Measurements from ENCODE around the gene AUNIP. TPM values are rescaled to one million over a fixed set of nuclear protein-coding genes. Genes with fewer than 3 reads are reported as not detected.

Gene AUNIP
- total RNA-seq, 1 experiment from 2014 or later = 11.0 TPM

DNA sequence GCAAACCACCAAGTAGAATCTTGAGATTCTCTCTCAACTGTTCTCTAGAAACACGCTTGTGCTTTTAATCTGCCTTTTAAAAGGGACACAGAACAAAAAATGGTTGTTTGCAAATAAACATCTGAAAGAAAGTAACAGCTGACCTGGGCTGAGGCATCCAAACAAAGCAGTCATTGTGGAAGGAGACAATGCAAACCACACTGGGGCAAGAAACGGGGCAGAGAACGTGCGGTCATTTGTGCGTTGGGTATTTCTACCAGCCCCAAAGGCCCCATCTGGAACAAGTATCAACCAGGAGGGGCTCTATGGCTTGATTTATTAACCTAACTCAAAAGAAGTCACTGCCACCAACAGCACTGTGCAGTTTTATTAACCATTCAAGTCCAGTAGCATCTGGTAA lies 41.0 kb upstream of the AUNIP start:
- Histone ChIP-seq H3K27me3 (ENCODE audit: insufficient read depth, low read depth) (no peaks in the 10 kb centered on the region), H3K9me2 (ENCODE audit: insufficient read depth) (no peaks in the 10 kb centered on the region), H3K36me3 (ENCODE audit: low read depth) (no peaks in the 10 kb centered on the region; the same call in 1 of the 2 replicates), H3K27ac (no peak overlapping the region), H3F3A (ENCODE audit: insufficient read depth, low read depth) (peaks cover 10% of the 10 kb centered on the region; the same call in 1 of the 2 replicates), H3K4me2 (no peak overlapping the region), H3K9me3 (ENCODE audit: insufficient read depth, low read depth) (no peaks in the 10 kb centered on the region), H3K79me2 (ENCODE audit: low read depth) (peaks cover 27% of the 10 kb centered on the region), H4K20me1 (ENCODE audit: insufficient read depth) (no peaks in the 10 kb centered on the region; the same call in 1 of the 2 replicates), H3K4me1 (replicated peaks; ENCODE audit: insufficient read depth) (peaks cover 15% of the 10 kb centered on the region), H3K4me3 (no peak overlapping the region), H2AFZ (no peak overlapping the region)
- POLR2A ChIA-PET (ENCODE audit: unreplicated experiment) = interaction anchor here (0.7 kb wide), 1 partner anchor 133 kb away, joined by 6 read pairs; no protein-coding TSS in a partner anchor
- no TSS peak for BruUV-seq (replicated peaks)
- no peak for TF ChIP-seq EZH2 (IDR thresholded peaks at IDR 0.05; ENCODE audit: low read depth)
- TF ChIP-seq, protein P1, sequence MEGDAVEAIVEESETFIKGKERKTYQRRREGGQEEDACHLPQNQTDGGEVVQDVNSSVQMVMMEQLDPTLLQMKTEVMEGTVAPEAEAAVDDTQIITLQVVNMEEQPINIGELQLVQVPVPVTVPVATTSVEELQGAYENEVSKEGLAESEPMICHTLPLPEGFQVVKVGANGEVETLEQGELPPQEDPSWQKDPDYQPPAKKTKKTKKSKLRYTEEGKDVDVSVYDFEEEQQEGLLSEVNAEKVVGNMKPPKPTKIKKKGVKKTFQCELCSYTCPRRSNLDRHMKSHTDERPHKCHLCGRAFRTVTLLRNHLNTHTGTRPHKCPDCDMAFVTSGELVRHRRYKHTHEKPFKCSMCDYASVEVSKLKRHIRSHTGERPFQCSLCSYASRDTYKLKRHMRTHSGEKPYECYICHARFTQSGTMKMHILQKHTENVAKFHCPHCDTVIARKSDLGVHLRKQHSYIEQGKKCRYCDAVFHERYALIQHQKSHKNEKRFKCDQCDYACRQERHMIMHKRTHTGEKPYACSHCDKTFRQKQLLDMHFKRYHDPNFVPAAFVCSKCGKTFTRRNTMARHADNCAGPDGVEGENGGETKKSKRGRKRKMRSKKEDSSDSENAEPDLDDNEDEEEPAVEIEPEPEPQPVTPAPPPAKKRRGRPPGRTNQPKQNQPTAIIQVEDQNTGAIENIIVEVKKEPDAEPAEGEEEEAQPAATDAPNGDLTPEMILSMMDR (conservative IDR thresholded peaks at IDR 0.05) = no peak
- CTCF ChIA-PET = interaction anchor here (0.6 kb wide), 1 partner anchor 55 kb away, joined by 3 read pairs; no protein-coding TSS in a partner anchor
- intact Hi-C loops (cut with micrococcal nuclease; ENCODE audit: unreplicated experiment) = no loop called here
- no peak for DNase-seq

DNA sequence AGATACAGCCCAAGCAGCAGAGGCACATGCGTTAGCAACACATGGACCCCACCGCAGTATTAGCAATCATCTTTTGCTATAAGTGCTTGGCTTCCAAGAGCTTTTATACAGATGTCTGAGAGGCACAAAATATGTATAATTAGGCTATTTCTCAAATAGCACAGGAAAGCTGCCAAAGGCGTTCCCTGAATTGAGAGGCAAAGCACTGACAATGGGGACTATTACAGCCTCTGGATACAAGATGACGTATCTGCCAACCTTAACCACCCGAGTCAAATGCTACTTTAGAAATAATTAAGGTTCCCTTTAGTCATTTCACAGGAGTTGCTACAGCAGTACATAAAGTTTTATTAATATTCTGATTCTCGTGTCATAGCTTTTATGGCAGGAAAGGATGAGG lies 40.5 kb upstream of the AUNIP start:
- Histone ChIP-seq H3K27ac (no peak overlapping the region), H3K4me2 (no peak overlapping the region), H4K20me1 (ENCODE audit: insufficient read depth) (no peaks in the 10 kb centered on the region; the same call in 1 of the 2 replicates), H3K79me2 (ENCODE audit: low read depth) (peaks cover 23% of the 10 kb centered on the region), H3F3A (ENCODE audit: insufficient read depth, low read depth) (peaks cover 5% of the 10 kb centered on the region; the same call in 1 of the 2 replicates), H3K4me1 (replicated peaks; ENCODE audit: insufficient read depth) (peaks cover 13% of the 10 kb centered on the region), H3K36me3 (ENCODE audit: low read depth) (no peaks in the 10 kb centered on the region; the same call in 1 of the 2 replicates), H3K9me3 (ENCODE audit: insufficient read depth, low read depth) (no peaks in the 10 kb centered on the region), H3K4me3 (no peak overlapping the region), H3K9me2 (ENCODE audit: insufficient read depth) (no peaks in the 10 kb centered on the region), H2AFZ (no peak overlapping the region), H3K27me3 (ENCODE audit: insufficient read depth, low read depth) (no peaks in the 10 kb centered on the region)
- TF ChIP-seq, protein P1 (conservative IDR thresholded peaks at IDR 0.05) = no peak
- TF ChIP-seq EZH2 (IDR thresholded peaks at IDR 0.05; ENCODE audit: low read depth) = no peak
- CTCF ChIA-PET = interaction anchor here (0.6 kb wide), 1 partner anchor 54 kb away, joined by 3 read pairs; no protein-coding TSS in a partner anchor
- POLR2A ChIA-PET (ENCODE audit: unreplicated experiment) = no interaction called here
- intact Hi-C loops (cut with micrococcal nuclease; ENCODE audit: unreplicated experiment) = loop anchor here (10.0 kb wide), 1 partner anchor 265 kb away; the partner anchor contains the start of genes C1orf232 and ZNF593
- BruUV-seq (replicated peaks) = no TSS peak
- no peak for DNase-seq

DNA sequence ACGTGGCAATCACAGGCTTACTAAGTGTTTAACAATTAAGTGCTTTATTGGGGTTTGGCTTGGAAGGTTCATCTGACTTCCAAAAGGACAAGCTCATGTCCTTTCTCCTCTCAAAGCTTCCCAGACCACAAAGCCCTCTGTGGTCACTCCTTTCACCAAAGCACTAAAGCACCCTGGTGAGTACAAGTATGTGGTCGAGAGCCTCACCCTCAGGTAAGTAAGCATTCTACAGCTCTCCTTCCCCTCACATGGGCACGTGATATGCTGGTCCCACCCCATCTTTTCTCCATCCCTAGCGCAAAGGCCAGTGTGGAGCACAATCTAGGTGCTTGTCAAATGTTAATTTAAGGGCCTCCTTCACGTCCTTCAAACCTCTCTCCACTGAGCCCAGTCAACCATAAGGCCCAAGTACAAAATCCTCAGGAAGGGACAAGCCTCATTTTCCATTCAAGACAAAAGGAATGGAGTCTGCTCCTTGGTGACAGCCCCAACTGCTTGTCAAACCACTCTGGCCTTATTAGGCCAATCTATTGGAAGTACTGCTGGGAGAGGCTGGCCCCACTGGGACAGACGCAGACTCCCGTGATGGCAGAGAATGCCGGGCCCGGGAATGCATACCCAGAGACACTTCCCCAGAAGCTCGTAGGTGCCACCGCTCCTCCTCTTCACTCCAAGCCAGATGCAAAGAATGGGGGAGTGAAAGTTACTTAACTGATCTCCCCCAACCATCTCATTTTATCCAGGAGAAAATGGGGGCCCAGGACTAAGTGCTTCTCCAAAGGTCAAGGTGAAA lies 39.2 kb upstream of the AUNIP start:
- intact Hi-C loops (cut with micrococcal nuclease; ENCODE audit: unreplicated experiment) = loop anchor here (10.0 kb wide), 1 partner anchor 266 kb away; the partner anchor contains the start of genes C1orf232 and ZNF593
- Histone ChIP-seq H3K27ac (no peak overlapping the region), H3K36me3 (ENCODE audit: low read depth) (no peaks in the 10 kb centered on the region; the same call in 1 of the 2 replicates), H3K79me2 (ENCODE audit: low read depth) (peaks cover 9% of the 10 kb centered on the region), H4K20me1 (ENCODE audit: insufficient read depth) (no peaks in the 10 kb centered on the region), H3K9me3 (ENCODE audit: insufficient read depth, low read depth) (no peaks in the 10 kb centered on the region), H3K4me3 (no peak overlapping the region), H3K4me2 (no peak overlapping the region), H3K9me2 (ENCODE audit: insufficient read depth) (no peaks in the 10 kb centered on the region), H3F3A (ENCODE audit: insufficient read depth, low read depth) (peaks cover 11% of the 10 kb centered on the region; the same call in 1 of the 2 replicates), H2AFZ (no peak overlapping the region), H3K27me3 (ENCODE audit: insufficient read depth, low read depth) (no peaks in the 10 kb centered on the region), H3K4me1 (replicated peaks; ENCODE audit: insufficient read depth) (peaks cover 6% of the 10 kb centered on the region)
- no peak for TF ChIP-seq EZH2 (IDR thresholded peaks at IDR 0.05; ENCODE audit: low read depth)
- TF ChIP-seq, protein P1 (conservative IDR thresholded peaks at IDR 0.05) = no peak
- no TSS peak for BruUV-seq (replicated peaks)
- POLR2A ChIA-PET (ENCODE audit: unreplicated experiment) = interaction anchor here (0.6 to 0.8 kb wide), 2 partner anchors 188 to 267 kb away, joined by 4 to 12 read pairs; no protein-coding TSS in a partner anchor
- CTCF ChIA-PET = interaction anchor here (0.6 kb wide), 1 partner anchor 99 kb away, joined by 6 read pairs; the partner anchor contains the start of gene PAFAH2
- DNase-seq = no peak

All from PC-9 (cell line).